HepG2 (cell line): ENCODE measurements around the gene PPP1R18. TPM values are rescaled to one million over a fixed set of nuclear protein-coding genes. Genes with fewer than 3 reads are reported as not detected.

Experiments
- ATF1 ChIP-seq: IDR thresholded peaks from 2 replicates; pipeline ENCODE4 v1.6.1; 2016; ENCODE audit warnings: mild to moderate bottlenecking, control low read depth
- HNF4G ChIP-seq, 2 experiments: sonication (generic) in 1 of 2; formaldehyde crosslinking in 1 of 2; IDR thresholded peaks; 2 replicates each; pipeline versions ENCODE4 v1.4.0 to v1.6.1; 2011 to 2020; ENCODE audit warnings: borderline replicate concordance in 2 of 2, low read depth in 2 of 2, mild to moderate bottlenecking in 2 of 2, low read length in 1 of 2, missing genetic modification reagents in 1 of 2, moderate library complexity in 1 of 2
- IRF2 ChIP-seq: IDR thresholded peaks from 2 replicates; pipeline ENCODE4 v1.6.1; 2018; ENCODE audit warnings: missing genetic modification reagents, missing compliant biosample characterization
- KDM5A ChIP-seq: fragments of 200-600 bp; sonication (generic); IDR thresholded peaks from 2 replicates; pipeline ENCODE4 v1.7.0; 2018; ENCODE audit warnings: antibody characterized with exemption, mild to moderate bottlenecking, low read length, borderline replicate concordance
- ZNF317 ChIP-seq: sonication (generic); formaldehyde crosslinking; IDR thresholded peaks from 2 replicates; pipeline ENCODE4 v1.5.0; 2020; ENCODE audit warnings: mild to moderate bottlenecking, missing genetic modification reagents
- ZNF430 ChIP-seq: sonication (generic); formaldehyde crosslinking; IDR thresholded peaks from 2 replicates; pipeline ENCODE4 v1.9.0; 2021; ENCODE audit warnings: mild to moderate bottlenecking, missing genetic modification reagents
- ZSCAN21 ChIP-seq: sonication (generic); formaldehyde crosslinking; IDR thresholded peaks from 2 replicates; pipeline ENCODE4 v1.8.0; 2022; ENCODE audit warnings: mild to moderate bottlenecking, missing genetic modification reagents, moderate library complexity, borderline replicate concordance
- polyA plus RNA-seq, 8 experiments: library from polyadenylated mRNA; depleted of rRNA in 3 of 8; stranded (reverse) in 7 of 8; unstranded in 1 of 8; fragments of >200 nt; fragmentation: Illumina TruSeq in 4 of 8; extraction: Trizol in 4 of 8; gene quantifications; 2 replicates each; pipeline versions ENCODE4 v1.2.1 to v1.2.3, GENCODE V29; 2011 to 2016; ENCODE audit warnings: low read depth in 4 of 8, missing spikeins in 1 of 8, mixed read lengths in 1 of 8; ENCODE audit not compliant: insufficient read depth in 1 of 8
- total RNA-seq, 5 experiments: library from RNA; depleted of rRNA; stranded (reverse); fragments of >200 nt; fragmentation: Illumina TruSeq; extraction: Trizol; gene quantifications; 2 replicates each; pipeline ENCODE4 v1.2.3, GENCODE V29; 2016; ENCODE audit warnings: low read depth in 1 of 5
- TF ChIP-seq, protein P1 (sequence below): sonication (generic); formaldehyde crosslinking; IDR thresholded peaks from 2 replicates; pipeline ENCODE4 v1.8.1; 2023; ENCODE audit warnings: mild to moderate bottlenecking, inconsistent platforms, moderate library complexity, missing genetic modification reagents, borderline replicate concordance
- TF ChIP-seq, protein P2 (sequence below): IDR thresholded peaks from 2 replicates; pipeline ENCODE4 v1.6.1; 2016; ENCODE audit warnings: low read depth
- TF ChIP-seq, protein P3 (sequence below): sonication (generic); formaldehyde crosslinking; IDR thresholded peaks from 2 replicates; pipeline ENCODE4 v1.4.0; 2020; ENCODE audit warnings: missing genetic modification reagents
- TF ChIP-seq, protein P4 (sequence below): sonication (generic); formaldehyde crosslinking; IDR thresholded peaks from 2 replicates; pipeline ENCODE4 v1.5.1; 2020; ENCODE audit warnings: mild to moderate bottlenecking, missing genetic modification reagents, moderate library complexity
- TF ChIP-seq, protein P5 (sequence below): sonication (generic); formaldehyde crosslinking; IDR thresholded peaks from 2 replicates; pipeline ENCODE4; 2020; ENCODE audit warnings: missing genetic modification reagents, mild to moderate bottlenecking, borderline replicate concordance

The PPP1R18 gene
- total and polyA plus RNA-seq, 2 of the 13 experiments (the other 11 are each of a cell fraction or from before 2014, with no cell fraction given): 4.9 to 9.2 TPM

DNA sequence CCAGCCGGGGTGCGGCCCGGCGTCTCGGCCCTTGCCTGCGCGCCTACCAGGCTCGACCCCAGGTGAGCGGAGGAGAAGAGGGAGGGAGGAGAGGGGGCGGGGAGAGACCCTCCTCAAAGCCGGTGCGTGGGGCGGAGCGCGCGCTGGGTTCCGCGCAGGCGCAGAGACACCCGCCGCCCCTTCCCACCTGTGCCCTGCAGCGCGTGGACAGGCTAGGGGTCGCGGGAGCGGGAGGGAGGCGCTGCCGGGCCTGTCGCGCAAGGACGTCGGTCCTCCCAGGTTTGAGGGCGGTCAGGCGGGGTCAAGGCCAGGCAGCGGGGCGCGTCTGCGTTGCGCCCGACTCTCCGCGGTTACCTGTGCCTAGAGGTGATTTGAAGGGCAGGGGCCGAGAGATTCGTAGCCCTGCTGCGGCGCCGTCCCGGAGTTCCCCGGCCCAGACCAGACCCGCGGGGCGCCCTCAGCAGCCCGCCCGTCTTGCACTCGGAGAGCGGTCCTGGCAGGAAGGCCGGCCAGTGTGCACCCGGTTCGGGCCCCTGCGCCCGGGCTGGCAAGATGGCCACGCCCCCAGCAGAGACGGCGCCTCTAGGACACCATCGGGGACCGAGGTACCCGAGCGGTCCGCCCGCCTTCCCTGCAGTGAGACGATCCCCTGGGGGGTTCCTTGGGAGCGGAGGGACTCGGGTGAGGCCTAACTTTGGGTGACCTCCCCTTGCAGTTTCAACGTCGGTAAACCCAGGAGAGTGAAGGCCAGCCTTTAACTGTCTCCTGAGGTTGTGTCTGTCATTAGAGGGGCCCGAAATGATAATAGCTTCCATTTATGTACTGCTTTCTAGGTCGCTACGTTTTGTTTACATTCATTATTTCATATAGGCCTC is 39.0 kb downstream of the PPP1R18 start (continued):
- TF ChIP-seq, protein P1, sequence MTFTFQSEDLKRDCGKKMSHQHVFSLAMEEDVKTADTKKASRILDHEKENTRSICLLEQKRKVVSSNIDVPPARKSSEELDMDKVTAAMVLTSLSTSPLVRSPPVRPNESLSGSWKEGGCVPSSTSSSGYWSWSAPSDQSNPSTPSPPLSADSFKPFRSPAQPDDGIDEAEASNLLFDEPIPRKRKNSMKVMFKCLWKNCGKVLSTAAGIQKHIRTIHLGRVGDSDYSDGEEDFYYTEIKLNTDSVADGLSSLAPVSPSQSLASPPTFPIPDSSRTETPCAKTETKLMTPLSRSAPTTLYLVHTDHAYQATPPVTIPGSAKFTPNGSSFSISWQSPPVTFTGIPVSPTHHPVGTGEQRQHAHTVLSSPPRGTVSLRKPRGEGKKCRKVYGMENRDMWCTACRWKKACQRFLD: peak; percentile 91; the same call in 1 of the 2 replicates
- TF ChIP-seq ZNF430 (CRISPR knock-in tag) (peak; percentile 92), HNF4G (IDR thresholded peaks at IDR 0.05; ENCODE audit: borderline replicate concordance, low read depth, low read length) (no peak), HNF4G (CRISPR knock-in tag; IDR thresholded peaks at IDR 0.05; ENCODE audit: borderline replicate concordance, low read depth) (peak; percentile 86; the same call in 1 of the 2 replicates), IRF2 (CRISPR knock-in tag) (peak; percentile 93), ZSCAN21 (CRISPR knock-in tag) (no peak; the same call in 1 of the 2 replicates), ATF1 (CRISPR knock-in tag) (no peak), ZNF317 (CRISPR knock-in tag) (peak; percentile 90), KDM5A (peak; percentile 83; the same call in 1 of the 2 replicates)
- TF ChIP-seq, protein P2, sequence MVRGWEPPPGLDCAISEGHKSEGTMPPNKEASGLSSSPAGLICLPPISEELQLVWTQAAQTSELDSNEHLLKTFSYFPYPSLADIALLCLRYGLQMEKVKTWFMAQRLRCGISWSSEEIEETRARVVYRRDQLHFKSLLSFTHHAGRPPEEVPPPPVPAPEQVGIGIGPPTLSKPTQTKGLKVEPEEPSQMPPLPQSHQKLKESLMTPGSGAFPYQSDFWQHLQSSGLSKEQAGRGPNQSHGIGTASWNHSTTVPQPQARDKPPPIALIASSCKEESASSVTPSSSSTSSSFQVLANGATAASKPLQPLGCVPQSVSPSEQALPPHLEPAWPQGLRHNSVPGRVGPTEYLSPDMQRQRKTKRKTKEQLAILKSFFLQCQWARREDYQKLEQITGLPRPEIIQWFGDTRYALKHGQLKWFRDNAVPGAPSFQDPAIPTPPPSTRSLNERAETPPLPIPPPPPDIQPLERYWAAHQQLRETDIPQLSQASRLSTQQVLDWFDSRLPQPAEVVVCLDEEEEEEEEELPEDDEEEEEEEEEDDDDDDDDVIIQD (CRISPR knock-in tag): 0 out of 2 replicates have a peak, but pooled peaks have one; percentile 9
- TF ChIP-seq, protein P3, sequence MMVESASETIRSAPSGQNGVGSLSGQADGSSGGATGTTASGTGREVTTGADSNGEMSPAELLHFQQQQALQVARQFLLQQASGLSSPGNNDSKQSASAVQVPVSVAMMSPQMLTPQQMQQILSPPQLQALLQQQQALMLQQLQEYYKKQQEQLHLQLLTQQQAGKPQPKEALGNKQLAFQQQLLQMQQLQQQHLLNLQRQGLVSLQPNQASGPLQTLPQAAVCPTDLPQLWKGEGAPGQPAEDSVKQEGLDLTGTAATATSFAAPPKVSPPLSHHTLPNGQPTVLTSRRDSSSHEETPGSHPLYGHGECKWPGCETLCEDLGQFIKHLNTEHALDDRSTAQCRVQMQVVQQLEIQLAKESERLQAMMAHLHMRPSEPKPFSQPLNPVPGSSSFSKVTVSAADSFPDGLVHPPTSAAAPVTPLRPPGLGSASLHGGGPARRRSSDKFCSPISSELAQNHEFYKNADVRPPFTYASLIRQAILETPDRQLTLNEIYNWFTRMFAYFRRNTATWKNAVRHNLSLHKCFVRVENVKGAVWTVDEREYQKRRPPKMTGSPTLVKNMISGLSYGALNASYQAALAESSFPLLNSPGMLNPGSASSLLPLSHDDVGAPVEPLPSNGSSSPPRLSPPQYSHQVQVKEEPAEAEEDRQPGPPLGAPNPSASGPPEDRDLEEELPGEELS (CRISPR knock-in tag): peak; percentile 71; the same call in 1 of the 2 replicates
- TF ChIP-seq, protein P4, sequence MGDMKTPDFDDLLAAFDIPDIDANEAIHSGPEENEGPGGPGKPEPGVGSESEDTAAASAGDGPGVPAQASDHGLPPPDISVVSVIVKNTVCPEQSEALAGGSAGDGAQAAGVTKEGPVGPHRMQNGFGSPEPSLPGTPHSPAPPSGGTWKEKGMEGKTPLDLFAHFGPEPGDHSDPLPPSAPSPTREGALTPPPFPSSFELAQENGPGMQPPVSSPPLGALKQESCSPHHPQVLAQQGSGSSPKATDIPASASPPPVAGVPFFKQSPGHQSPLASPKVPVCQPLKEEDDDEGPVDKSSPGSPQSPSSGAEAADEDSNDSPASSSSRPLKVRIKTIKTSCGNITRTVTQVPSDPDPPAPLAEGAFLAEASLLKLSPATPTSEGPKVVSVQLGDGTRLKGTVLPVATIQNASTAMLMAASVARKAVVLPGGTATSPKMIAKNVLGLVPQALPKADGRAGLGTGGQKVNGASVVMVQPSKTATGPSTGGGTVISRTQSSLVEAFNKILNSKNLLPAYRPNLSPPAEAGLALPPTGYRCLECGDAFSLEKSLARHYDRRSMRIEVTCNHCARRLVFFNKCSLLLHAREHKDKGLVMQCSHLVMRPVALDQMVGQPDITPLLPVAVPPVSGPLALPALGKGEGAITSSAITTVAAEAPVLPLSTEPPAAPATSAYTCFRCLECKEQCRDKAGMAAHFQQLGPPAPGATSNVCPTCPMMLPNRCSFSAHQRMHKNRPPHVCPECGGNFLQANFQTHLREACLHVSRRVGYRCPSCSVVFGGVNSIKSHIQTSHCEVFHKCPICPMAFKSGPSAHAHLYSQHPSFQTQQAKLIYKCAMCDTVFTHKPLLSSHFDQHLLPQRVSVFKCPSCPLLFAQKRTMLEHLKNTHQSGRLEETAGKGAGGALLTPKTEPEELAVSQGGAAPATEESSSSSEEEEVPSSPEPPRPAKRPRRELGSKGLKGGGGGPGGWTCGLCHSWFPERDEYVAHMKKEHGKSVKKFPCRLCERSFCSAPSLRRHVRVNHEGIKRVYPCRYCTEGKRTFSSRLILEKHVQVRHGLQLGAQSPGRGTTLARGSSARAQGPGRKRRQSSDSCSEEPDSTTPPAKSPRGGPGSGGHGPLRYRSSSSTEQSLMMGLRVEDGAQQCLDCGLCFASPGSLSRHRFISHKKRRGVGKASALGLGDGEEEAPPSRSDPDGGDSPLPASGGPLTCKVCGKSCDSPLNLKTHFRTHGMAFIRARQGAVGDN (CRISPR knock-in tag): peak; percentile 98
- TF ChIP-seq, protein P5, sequence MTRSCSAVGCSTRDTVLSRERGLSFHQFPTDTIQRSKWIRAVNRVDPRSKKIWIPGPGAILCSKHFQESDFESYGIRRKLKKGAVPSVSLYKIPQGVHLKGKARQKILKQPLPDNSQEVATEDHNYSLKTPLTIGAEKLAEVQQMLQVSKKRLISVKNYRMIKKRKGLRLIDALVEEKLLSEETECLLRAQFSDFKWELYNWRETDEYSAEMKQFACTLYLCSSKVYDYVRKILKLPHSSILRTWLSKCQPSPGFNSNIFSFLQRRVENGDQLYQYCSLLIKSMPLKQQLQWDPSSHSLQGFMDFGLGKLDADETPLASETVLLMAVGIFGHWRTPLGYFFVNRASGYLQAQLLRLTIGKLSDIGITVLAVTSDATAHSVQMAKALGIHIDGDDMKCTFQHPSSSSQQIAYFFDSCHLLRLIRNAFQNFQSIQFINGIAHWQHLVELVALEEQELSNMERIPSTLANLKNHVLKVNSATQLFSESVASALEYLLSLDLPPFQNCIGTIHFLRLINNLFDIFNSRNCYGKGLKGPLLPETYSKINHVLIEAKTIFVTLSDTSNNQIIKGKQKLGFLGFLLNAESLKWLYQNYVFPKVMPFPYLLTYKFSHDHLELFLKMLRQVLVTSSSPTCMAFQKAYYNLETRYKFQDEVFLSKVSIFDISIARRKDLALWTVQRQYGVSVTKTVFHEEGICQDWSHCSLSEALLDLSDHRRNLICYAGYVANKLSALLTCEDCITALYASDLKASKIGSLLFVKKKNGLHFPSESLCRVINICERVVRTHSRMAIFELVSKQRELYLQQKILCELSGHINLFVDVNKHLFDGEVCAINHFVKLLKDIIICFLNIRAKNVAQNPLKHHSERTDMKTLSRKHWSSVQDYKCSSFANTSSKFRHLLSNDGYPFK: peak; percentile 92
